Airway epithelial cell (primary cell): Measurements from ENCODE around the gene SPATA2L. TPM values are rescaled to one million over a fixed set of nuclear protein-coding genes. Genes with fewer than 3 reads are reported as not detected.

Experiments
- total RNA-seq: library from RNA; depleted of rRNA; stranded (reverse); fragments of >200 nt; gene quantifications from 2 replicates; pipeline ENCODE4 v1.2.3, GENCODE V29; 2015

The SPATA2L gene, protein sequence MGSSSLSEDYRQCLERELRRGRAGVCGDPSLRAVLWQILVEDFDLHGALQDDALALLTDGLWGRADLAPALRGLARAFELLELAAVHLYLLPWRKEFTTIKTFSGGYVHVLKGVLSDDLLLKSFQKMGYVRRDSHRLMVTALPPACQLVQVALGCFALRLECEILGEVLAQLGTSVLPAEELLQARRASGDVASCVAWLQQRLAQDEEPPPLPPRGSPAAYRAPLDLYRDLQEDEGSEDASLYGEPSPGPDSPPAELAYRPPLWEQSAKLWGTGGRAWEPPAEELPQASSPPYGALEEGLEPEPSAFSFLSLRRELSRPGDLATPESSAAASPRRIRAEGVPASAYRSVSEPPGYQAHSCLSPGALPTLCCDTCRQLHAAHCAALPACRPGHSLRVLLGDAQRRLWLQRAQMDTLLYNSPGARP
- total RNA-seq = 14.0 and 23.2 TPM in 2 replicates

DNA sequence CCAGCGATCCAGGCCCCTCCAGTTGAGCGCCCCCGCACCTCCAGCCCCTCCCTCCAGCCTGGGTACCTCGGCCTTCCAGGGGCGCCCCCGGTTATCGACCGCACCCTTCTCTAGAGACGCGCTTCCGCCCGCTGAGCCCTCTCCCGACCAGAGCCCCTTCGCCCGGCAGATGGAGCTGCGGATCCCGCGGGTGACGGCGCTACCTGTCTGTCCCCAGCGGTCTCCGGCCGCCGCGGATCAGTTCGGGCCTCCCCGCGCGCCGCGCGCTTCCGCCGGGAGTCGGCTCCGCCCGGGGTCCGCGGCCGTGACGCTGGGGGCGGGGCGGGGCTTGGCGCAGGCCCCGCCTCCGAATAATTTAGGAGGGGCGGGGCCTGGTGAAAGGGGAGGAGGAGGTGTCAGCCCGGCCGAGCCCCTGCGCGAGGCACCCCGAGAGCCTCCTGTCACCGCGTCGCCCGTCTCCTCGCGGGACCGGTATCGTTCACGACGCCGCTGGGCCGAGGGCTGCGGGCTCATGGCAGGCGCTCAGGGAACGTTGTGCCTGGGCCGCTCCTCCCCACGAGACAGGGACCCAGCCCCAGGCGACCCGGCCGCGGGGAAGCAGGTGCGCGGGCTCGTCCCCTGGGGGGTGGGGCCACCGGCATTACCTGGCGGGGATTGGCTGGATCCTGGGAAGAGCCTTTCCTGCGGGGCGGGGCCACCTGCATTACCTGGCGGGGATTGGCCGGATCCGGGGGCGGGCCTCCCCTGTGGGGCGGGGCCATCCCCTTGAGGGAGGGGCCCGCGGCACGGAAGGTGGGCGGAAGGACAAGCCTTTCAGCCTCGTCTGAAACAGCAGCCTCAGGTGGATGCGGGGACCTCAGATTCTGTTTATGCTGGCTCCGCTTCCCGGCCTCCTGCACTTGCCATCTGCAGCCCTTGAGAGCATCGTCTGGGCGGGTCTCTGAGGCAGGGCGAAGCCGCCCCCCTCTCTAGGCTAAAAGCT is at the start of gene SPATA2L:
TSS of gene SPATA2L (minus strand) at position 281 of the 982 bp plus-strand sequence. CDS start 473 bp downstream, outside the sequence.

DNA sequence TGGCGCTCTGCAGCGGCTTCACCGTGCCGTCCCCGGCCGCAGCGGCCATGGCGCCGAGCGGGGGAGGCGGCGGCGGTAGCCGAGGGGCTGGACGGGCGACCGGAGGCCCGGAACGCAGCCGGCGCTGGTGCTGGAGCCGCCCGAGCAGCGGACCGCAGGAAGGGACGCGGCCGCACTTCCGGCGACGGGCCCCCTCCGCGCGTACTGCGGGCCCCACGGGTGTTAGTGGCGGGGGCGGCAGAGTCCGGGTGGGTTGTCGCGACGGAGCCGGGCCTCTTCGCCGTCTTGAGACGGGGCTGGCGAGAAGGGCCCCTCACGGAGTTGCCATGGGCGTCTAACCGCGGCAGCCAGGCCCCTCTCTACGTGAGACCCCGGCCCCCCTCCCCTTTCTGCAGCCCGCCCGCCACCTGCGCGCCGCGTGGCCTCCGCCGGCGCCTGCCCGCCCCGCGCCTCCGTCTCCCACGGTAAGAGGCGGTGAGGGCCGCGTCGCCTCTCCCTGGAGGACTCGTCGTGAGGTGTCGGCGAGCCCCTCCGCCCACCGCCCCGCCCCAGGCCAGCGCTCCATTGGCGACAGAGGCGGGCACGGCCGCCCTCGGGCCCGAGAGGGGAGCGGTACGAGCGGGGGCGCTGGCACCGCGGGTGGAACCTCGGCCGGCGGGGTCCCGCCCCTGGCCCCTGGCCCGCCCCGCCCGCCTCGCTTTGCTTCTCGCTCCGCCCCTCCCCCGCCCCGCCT is 19.5 kb upstream of the SPATA2L start, which contains the start of the genes VPS9D1 and ZNF276:
TSS of gene VPS9D1 (minus strand) at position 86 of the 733 bp plus-strand sequence. CDS start at position 49, 37 bp downstream.
TSS of gene ZNF276 (plus strand) at position 725 of the 733 bp plus-strand sequence. CDS start 104 bp downstream, outside the sequence.

DNA sequence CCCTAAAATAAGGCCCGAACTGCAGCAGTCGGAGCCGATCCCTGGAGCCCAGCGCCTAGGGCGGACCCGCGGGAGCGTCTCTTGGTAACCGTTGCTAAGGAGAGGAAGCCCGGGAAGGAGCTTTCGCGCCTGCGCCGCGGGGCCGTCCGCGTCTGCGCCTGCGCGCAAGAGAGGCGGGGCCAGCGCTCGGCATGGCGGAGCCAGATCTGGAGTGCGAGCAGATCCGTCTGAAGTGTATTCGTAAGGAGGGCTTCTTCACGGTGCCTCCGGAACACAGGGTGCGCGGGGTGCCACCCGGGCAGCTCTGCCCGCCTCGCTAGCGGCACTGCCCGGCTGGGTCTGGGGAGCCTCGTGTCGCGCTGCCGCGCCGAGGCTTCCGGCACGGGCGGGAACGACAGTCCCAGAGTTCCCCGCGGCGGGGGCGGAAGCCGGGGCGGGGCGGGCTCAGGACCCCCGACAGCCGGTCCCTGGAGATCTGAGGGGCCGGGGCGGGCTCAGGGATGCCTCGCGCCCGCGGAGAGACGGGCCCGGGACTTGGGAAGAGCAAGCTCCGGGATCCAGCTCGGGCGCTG is 14.9 kb downstream of the SPATA2L start, which contains the start of gene CDK10:
TSS of gene CDK10 (plus strand) at position 170 of the 572 bp plus-strand sequence. CDS start at position 192, 22 bp downstream.

DNA sequence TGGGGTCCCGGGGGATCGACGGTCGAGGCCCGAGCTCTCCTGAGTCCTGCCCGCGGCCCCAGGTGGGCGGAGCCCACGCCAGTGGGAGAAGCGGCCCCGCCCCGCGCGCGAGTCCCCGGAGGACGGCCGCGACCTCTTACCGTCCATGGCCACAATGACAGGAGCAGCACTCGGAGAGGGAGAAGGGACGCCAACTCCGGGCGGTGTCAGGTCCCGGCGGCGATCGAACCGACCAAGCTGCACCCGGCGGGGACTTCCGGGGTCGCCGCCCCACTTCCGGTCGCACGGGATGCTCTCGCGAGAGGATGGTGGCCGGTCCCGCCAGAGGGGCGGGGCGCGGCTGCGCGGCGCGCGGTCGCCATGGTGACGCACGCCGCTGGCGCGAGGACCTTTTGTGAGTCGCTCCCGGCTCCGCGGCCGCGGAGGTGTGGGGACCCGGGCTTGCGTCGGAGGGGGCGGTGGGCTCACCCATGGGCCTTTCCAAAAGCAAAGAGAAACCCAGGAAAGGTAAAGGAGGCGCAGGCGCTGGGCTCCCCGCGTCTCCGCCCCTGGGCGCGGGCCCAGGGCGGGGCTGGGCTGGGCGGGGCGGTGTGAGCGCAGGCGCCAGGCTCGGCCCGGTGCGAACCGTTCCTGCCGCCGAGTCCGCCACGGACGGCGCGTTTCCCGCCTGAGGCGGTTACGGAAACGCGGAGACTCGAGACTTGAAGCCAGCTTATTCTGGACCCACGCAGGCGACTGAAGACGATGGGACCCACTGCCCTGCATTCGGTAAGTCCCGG is 43.9 kb downstream of the SPATA2L start, which contains the start of the genes CHMP1A and SPATA33:
TSS of gene CHMP1A (minus strand) at position 267 of the 779 bp plus-strand sequence. CDS start at position 147, 120 bp downstream.
TSS of gene SPATA33 (plus strand) at position 395 of the 779 bp plus-strand sequence. CDS start at position 471, 76 bp downstream.

Other genes with a start within 250 kb of the SPATA2L start
- gene ANKRD11, start 211.1 kb downstream of the SPATA2L start, total RNA-seq = 48.1 and 50.6 TPM in 2 replicates
- 70.1 and 84.7 TPM in 2 replicates for gene SPG7, start 193.3 kb downstream of the SPATA2L start, total RNA-seq
- 6,182 and 10,475 TPM in 2 replicates for gene RPL13, start 141.0 kb downstream of the SPATA2L start, total RNA-seq
- 5.1 and 20.9 TPM in 2 replicates for gene CPNE7, start 125.9 kb downstream of the SPATA2L start, total RNA-seq
- gene DPEP1, start 88.1 kb downstream of the SPATA2L start, total RNA-seq = not detected in 2 replicates
- gene CHMP1A, start 44.0 kb downstream of the SPATA2L start, total RNA-seq = 126 and 154 TPM in 2 replicates
- 4.0 and 6.3 TPM in 2 replicates for gene SPATA33, start 43.9 kb downstream of the SPATA2L start, total RNA-seq
- gene CDK10, start 15.0 kb downstream of the SPATA2L start, total RNA-seq = 29.1 and 30.2 TPM in 2 replicates
- gene VPS9D1, start 19.2 kb upstream of the SPATA2L start, total RNA-seq = 4.1 and 6.0 TPM in 2 replicates
- 8.1 and 15.2 TPM in 2 replicates for gene ZNF276, start 19.8 kb upstream of the SPATA2L start, total RNA-seq
- 18.9 and 23.1 TPM in 2 replicates for gene FANCA, start 114.9 kb upstream of the SPATA2L start, total RNA-seq
- gene SPIRE2, start 126.8 kb upstream of the SPATA2L start, total RNA-seq = 1.1 and 1.2 TPM in 2 replicates
- gene TCF25, start 171.9 kb upstream of the SPATA2L start, total RNA-seq = 104 and 215 TPM in 2 replicates
- 1.5 and 1.7 TPM in 2 replicates for gene MC1R, start 217.2 kb upstream of the SPATA2L start, total RNA-seq
- gene TUBB3, start 221.6 kb upstream of the SPATA2L start, total RNA-seq = 159 and 160 TPM in 2 replicates
- gene DEF8, start 247.1 kb upstream of the SPATA2L start, total RNA-seq = 97.0 and 115 TPM in 2 replicates